ENCODE measurements around the gene PRAC1.

PRAC1 gene

GRCh38 chr17:48715496-48716399 is 6.6 kb downstream of the PRAC1 start:
- H3K4me3 ChIP-seq (ENCODE audit: control insufficient read depth, low read depth, low read length), result no peak overlapping the region
- no peak for DNase-seq (ENCODE audit: low read depth)
- TF ChIP-seq, protein P1, sequence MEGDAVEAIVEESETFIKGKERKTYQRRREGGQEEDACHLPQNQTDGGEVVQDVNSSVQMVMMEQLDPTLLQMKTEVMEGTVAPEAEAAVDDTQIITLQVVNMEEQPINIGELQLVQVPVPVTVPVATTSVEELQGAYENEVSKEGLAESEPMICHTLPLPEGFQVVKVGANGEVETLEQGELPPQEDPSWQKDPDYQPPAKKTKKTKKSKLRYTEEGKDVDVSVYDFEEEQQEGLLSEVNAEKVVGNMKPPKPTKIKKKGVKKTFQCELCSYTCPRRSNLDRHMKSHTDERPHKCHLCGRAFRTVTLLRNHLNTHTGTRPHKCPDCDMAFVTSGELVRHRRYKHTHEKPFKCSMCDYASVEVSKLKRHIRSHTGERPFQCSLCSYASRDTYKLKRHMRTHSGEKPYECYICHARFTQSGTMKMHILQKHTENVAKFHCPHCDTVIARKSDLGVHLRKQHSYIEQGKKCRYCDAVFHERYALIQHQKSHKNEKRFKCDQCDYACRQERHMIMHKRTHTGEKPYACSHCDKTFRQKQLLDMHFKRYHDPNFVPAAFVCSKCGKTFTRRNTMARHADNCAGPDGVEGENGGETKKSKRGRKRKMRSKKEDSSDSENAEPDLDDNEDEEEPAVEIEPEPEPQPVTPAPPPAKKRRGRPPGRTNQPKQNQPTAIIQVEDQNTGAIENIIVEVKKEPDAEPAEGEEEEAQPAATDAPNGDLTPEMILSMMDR (conservative IDR thresholded peaks at IDR 0.05; ENCODE audit: control insufficient read depth, insufficient read depth, low read depth, low read length), result no peak

DNA sequence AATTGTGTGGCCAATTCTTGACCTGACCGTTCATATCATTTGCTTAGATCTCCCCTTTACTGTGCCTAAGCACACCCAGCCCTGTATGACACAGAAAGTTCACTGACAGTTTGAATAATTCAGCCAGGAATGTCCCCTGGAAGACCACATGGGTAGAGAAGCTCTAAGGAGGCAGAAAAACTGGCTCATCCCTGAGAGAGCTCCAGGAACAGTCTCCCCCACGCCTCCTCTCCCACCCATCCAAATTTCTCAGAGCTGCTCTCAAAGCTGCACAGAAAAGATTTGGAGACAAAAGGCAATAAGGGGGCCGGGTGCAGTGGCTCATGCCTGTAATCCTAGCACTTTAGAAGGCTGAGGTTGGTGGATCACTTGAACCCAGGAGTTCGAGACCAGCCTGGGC is 11.2 kb downstream of the PRAC1 start:
- no peak for DNase-seq (ENCODE audit: low read depth)
- TF ChIP-seq, protein P1 (conservative IDR thresholded peaks at IDR 0.05; ENCODE audit: control insufficient read depth, insufficient read depth, low read depth, low read length), result no peak
- H3K4me3 ChIP-seq (ENCODE audit: control insufficient read depth, low read depth, low read length), result no peak overlapping the region

DNA sequence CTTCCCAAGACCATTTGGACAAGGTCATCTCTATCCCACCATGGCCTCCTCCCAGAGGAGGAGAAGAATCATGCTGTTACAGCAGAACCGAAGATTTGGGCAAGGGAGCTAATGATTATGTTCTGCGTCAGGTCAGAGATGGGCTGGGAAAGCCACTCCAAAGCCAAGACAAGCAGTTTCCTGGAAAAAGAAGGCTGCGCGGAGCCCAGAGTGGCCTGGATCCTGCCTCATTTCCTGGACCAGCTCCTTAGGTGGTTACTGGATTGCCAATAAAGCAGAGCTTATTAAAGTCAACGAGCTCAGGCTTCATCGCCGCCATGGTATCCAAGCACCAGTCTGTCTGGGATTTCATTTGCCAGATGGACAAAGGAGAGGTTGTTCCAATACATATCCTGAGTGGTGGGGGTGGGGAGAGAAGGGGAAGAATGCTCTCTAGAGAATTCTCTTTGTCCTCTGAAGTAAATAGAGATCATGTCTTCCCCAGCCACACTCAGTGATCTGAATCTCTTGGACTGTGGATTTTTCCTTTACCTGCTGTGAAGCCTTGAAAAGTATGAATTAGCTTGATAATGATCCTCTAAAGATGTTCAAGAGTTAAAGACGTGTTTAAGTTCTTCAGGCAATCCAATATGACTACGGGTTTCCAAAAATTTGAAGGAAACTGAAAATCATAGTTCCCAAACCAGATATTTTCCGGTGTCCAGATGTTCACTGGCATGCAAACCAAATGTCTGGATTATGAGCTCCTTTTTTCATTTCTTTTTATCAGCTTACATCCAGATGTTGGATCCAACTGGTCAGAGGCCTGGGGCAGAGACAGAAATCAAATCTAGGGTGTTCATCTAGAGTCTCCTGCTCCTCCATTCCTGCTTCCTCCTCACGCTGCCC is 17.7 kb downstream of the PRAC1 start:
- no peak for DNase-seq (ENCODE audit: low read depth)
- no peak overlapping the region for H3K4me3 ChIP-seq (ENCODE audit: control insufficient read depth, low read depth, low read length)
- TF ChIP-seq, protein P1 (conservative IDR thresholded peaks at IDR 0.05; ENCODE audit: control insufficient read depth, insufficient read depth, low read depth, low read length), result no peak

GRCh38 chr17:48701864-48702532 is 20.3 kb downstream of the PRAC1 start:
- TF ChIP-seq, protein P1 (conservative IDR thresholded peaks at IDR 0.05; ENCODE audit: control insufficient read depth, insufficient read depth, low read depth, low read length), result no peak
- DNase-seq (ENCODE audit: low read depth), result no peak
- H3K4me3 ChIP-seq (ENCODE audit: control insufficient read depth, low read depth, low read length), result no peak overlapping the region

DNA sequence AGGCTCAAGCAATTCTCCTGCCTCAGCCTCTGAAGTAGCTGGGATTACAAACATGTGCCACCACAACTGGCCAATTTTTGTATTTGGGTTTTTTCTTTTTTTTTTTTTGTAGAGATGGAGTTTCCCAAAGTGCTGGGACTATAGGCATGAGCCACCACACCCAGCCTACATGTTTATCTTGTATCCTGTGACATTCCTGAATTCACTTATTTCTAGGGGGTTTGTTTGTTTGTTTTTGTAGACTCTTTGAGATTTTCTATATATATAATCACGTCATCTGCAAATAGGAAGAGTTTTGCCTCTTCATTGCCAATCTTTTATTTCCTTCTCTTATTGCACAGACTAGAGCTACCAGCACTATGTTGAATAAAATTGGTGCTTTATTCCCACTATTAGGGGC is 29.1 kb downstream of the PRAC1 start:
- DNase-seq (ENCODE audit: low read depth), result no peak
- TF ChIP-seq, protein P1 (conservative IDR thresholded peaks at IDR 0.05; ENCODE audit: control insufficient read depth, insufficient read depth, low read depth, low read length), result no peak
- no peak overlapping the region for H3K4me3 ChIP-seq (ENCODE audit: control insufficient read depth, low read depth, low read length)

DNA sequence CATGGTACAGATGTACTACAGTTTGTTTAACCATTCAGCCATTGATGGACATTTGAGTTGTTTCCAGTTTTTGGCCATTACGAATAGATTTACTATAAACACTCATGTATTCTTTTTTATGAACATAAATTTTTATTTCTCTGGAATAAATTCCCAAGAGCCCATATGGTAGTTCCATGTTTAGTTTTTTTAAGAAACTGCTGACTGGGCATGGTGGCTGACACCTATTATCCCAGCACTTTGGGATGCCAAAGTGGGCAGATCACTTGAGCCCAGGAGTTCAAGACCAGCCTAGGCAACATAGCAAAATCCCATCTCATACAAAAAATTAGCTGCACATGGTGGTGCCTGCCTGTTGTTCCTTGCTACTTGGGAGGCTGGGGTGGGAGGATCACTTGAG is 30.3 kb downstream of the PRAC1 start:
- TF ChIP-seq, protein P1 (conservative IDR thresholded peaks at IDR 0.05; ENCODE audit: control insufficient read depth, insufficient read depth, low read depth, low read length), result no peak
- no peak for DNase-seq (ENCODE audit: low read depth)
- no peak overlapping the region for H3K4me3 ChIP-seq (ENCODE audit: control insufficient read depth, low read depth, low read length)
